GM12878 (cell line): Measurements from ENCODE around the gene VPS39. TPM values are rescaled to one million over a fixed set of nuclear protein-coding genes. Genes with fewer than 3 reads are reported as not detected.

Experiments
- ATAC-seq: fragments of 200-7000 bp; cut with Tn5 transposase; 3 replicates; pipeline ENCODE4 v1.9.1; 2020; ENCODE audit warnings: mild to moderate bottlenecking, moderate library complexity
- BruUV-seq: library from RNA; stranded (reverse); fragments of 400-500 nt; replicated peaks from 2 replicates; lab custom pipeline; 2021; lab: Mats Ljungman, UMichigan
- CTCF ChIA-PET: fragments of 300-600 bp; sonication (Branson Sonifier 250); formaldehyde crosslinking; extraction: SDS; loops from one replicate; lab custom pipeline; 2021; ENCODE audit warnings: inconsistent platforms; lab: Yijun Ruan, JAX
- POLR2A ChIA-PET: fragments of 350-600 bp; formaldehyde crosslinking; extraction: SDS; loops from one replicate; lab custom pipeline; 2021; ENCODE audit warnings: inconsistent platforms; lab: Charles Lee
- RAD21 ChIA-PET: fragments of 300-600 bp; sonication (Branson Sonifier 250); formaldehyde crosslinking; loops from one replicate; lab custom pipeline; 2023; ENCODE audit warnings: antibody characterized with exemption; ENCODE audit not compliant: unreplicated experiment; lab: Charles Lee
- SMC1A ChIA-PET: fragments of 300-600 bp; sonication (Branson Sonifier 250); formaldehyde crosslinking; loops from one replicate; lab custom pipeline; 2023; ENCODE audit not compliant: unreplicated experiment, uncharacterized antibody; lab: Charles Lee
- DNase-seq: peaks from one replicate; pipeline ENCODE4 v3.0.0-alpha.2; 2011; ENCODE audit warnings: low read depth, low spot score
- FAIRE-seq: peaks from 3 replicates; lab custom pipeline; 2011; peaks lifted over from hg19 to GRCh38; lab: Jason Lieb, UNC
- H2AFZ ChIP-seq: 2 replicates; pipeline ENCODE4 v1.6.0; 2011; ENCODE audit warnings: low read depth, low read length, control low read depth; ENCODE audit not compliant: control insufficient read depth
- H3K27ac ChIP-seq: 2 replicates; pipeline ENCODE4 v1.5.1; 2011; ENCODE audit warnings: control low read depth; ENCODE audit not compliant: control insufficient read depth, insufficient read depth
- H3K27me3 ChIP-seq, 2 experiments: replicated peaks in 1 of 2; 2 replicates each; pipeline versions ENCODE4 v1.6.0 to v1.6.1; 2011; ENCODE audit warnings: low read length in 1 of 2; ENCODE audit not compliant: control insufficient read depth in 2 of 2, insufficient read depth in 2 of 2
- H3K36me3 ChIP-seq, 2 experiments: 2 replicates each; pipeline ENCODE4 v1.5.1; 2011; ENCODE audit warnings: low read length in 1 of 2; ENCODE audit not compliant: control insufficient read depth in 2 of 2, insufficient read depth in 2 of 2
- H3K4me1 ChIP-seq: 2 replicates; pipeline ENCODE4 v1.6.1; 2011; ENCODE audit warnings: mild to moderate bottlenecking, low read length, moderate library complexity, mixed read lengths; ENCODE audit not compliant: control insufficient read depth, insufficient read depth
- H3K4me2 ChIP-seq: 2 replicates; pipeline ENCODE4 v1.6.0; 2011; ENCODE audit warnings: control low read depth; ENCODE audit not compliant: control insufficient read depth, insufficient read depth
- H3K4me3 ChIP-seq: fragments of 200-600 bp; sonication (generic); 2 replicates; pipeline ENCODE4 v1.5.1; 2016
- H3K79me2 ChIP-seq: 2 replicates; pipeline ENCODE4 v1.6.0; 2011; ENCODE audit warnings: low read length; ENCODE audit not compliant: control insufficient read depth, insufficient read depth
- H3K9ac ChIP-seq: 2 replicates; pipeline ENCODE4 v1.8.0; 2011; ENCODE audit warnings: low read length, control low read depth, mixed read lengths; ENCODE audit not compliant: control insufficient read depth, insufficient read depth
- H3K9me3 ChIP-seq: replicated peaks from 3 replicates; pipeline ENCODE4 v1.5.1; 2011; ENCODE audit warnings: mild to moderate bottlenecking, low read length; ENCODE audit not compliant: control insufficient read depth, insufficient read depth
- H4K20me1 ChIP-seq: 2 replicates; pipeline ENCODE4 v1.6.0; 2011; ENCODE audit not compliant: control insufficient read depth, insufficient read depth
- BACH1 ChIP-seq: fragments of 450-650 bp; IDR thresholded peaks from 2 replicates; pipeline ENCODE4 v1.6.1; 2017; ENCODE audit warnings: mild to moderate bottlenecking, borderline replicate concordance
- BHLHE40 ChIP-seq, 2 experiments: fragments of 450-650 bp in 1 of 2; IDR thresholded peaks; 2 replicates each; pipeline ENCODE4 v1.6.1; 2011 to 2017; ENCODE audit warnings: low read depth in 2 of 2, borderline replicate concordance in 1 of 2, improper control_type of control experiment in 1 of 2, low read length in 1 of 2, mild to moderate bottlenecking in 1 of 2
- BMI1 ChIP-seq: fragments of 450-650 bp; IDR thresholded peaks from 2 replicates; pipeline ENCODE4 v1.6.1; 2016; ENCODE audit warnings: mild to moderate bottlenecking, moderate library complexity, borderline replicate concordance
- KAT2A ChIP-seq: conservative IDR thresholded peaks from 2 replicates; pipeline ENCODE4 v1.6.1; 2011; ENCODE audit warnings: low read depth, low read length; ENCODE audit not compliant: control insufficient read depth
- KLF5 ChIP-seq: fragments of 450-650 bp; IDR thresholded peaks from 2 replicates; pipeline ENCODE4 v1.6.1; 2014; ENCODE audit warnings: mild to moderate bottlenecking; ENCODE audit not compliant: partially characterized antibody
- MEF2B ChIP-seq: fragments of 450-650 bp; IDR thresholded peaks from 2 replicates; pipeline ENCODE4 v1.6.1; 2018; ENCODE audit warnings: mild to moderate bottlenecking, moderate library complexity; ENCODE audit not compliant: partially characterized antibody, poor library complexity, severe bottlenecking
- NBN ChIP-seq: fragments of 450-650 bp; IDR thresholded peaks from 2 replicates; pipeline ENCODE4 v1.6.1; 2016
- POU2F2 ChIP-seq: IDR thresholded peaks from 3 replicates; pipeline ENCODE4 v1.6.1; 2011; ENCODE audit warnings: low read depth, mild to moderate bottlenecking, low read length, borderline replicate concordance
- RCOR1 ChIP-seq: conservative IDR thresholded peaks from 2 replicates; pipeline ENCODE4 v1.6.1; 2012; ENCODE audit warnings: low read depth, low read length, improper control_type of control experiment
- SIN3A ChIP-seq: IDR thresholded peaks from 2 replicates; pipeline ENCODE4 v1.6.1; 2012; ENCODE audit warnings: low read depth, low read length, improper control_type of control experiment
- SMAD5 ChIP-seq: IDR thresholded peaks from 2 replicates; pipeline ENCODE4 v1.6.1; 2016; ENCODE audit warnings: antibody characterized with exemption, low read depth
- SUPT20H ChIP-seq: IDR thresholded peaks from 2 replicates; pipeline ENCODE4 v1.6.1; 2011; ENCODE audit warnings: low read depth, mild to moderate bottlenecking, low read length, moderate library complexity, borderline replicate concordance; ENCODE audit not compliant: control insufficient read depth
- YY1 ChIP-seq: IDR thresholded peaks from 2 replicates; pipeline ENCODE4 v1.6.1; 2011; ENCODE audit warnings: low read depth, mild to moderate bottlenecking, low read length
- ZNF24 ChIP-seq: fragments of 450-650 bp; IDR thresholded peaks from 2 replicates; pipeline ENCODE4 v1.6.1; 2017; ENCODE audit warnings: antibody characterized with exemption, mild to moderate bottlenecking
- ZSCAN29 ChIP-seq: fragments of 450-650 bp; IDR thresholded peaks from 2 replicates; pipeline ENCODE4 v1.6.1; 2017; ENCODE audit warnings: mild to moderate bottlenecking, moderate library complexity
- WGBS: methylation state at CpG from one replicate; pipeline ENCODE4 v1.1.6; 2016; ENCODE audit warnings: low lambda C conversion rate; ENCODE audit not compliant: insufficient replicate concordance, insufficient coverage; ENCODE audit errors: missing lambda C conversion rate; 5-methylcytosine and 5-hydroxymethylcytosine counted together
- in situ Hi-C: fragments of 300-500 bp; cut with MboI; formaldehyde crosslinking; loops from 9 replicates; pipeline ENCODE4 v1.14.3; 2018; ENCODE audit warnings: mixed read lengths
- intact Hi-C: fragments of 100-400 bp; cut with micrococcal nuclease; formaldehyde crosslinking; loops from one replicate; pipeline ENCODE4 v1.14.2; 2022; ENCODE audit not compliant: unreplicated experiment
- polyA plus RNA-seq, 11 experiments: library from polyadenylated mRNA; depleted of rRNA in 4 of 11; unstranded in 6 of 11; stranded (reverse) in 5 of 11; fragments of >200 nt; fragmentation: Nextera tagmentation in 4 of 11; fragmentation: Illumina TruSeq in 1 of 11; extraction: Ambion mirVana in 4 of 11; extraction: Trizol in 1 of 11; gene quantifications; 1 replicate in 1 of 11; 2 replicates in 10 of 11; pipeline versions ENCODE4 v1.2.1 to v1.2.3, GENCODE V29; 2011 to 2016; ENCODE audit warnings: inconsistent platforms in 2 of 11, missing spikeins in 2 of 11, low read depth in 1 of 11
- total RNA-seq, 4 experiments: library from RNA; depleted of rRNA in 3 of 4; stranded (reverse); fragments of >200 nt in 3 of 4; fragmentation: Illumina TruSeq in 1 of 4; extraction: Trizol in 1 of 4; gene quantifications; 2 replicates each; pipeline versions ENCODE4 v1.2.1 to v1.2.3, GENCODE V29; 2013 to 2021
- TF ChIP-seq, protein P1 (sequence below): fragments of 450-650 bp; formaldehyde crosslinking; IDR thresholded peaks from 2 replicates; pipeline ENCODE4 v1.4.0; 2022; ENCODE audit warnings: mild to moderate bottlenecking, moderate library complexity
- TF ChIP-seq, protein P2 (sequence below): IDR thresholded peaks from 2 replicates; pipeline ENCODE4 v1.6.1; 2011; ENCODE audit warnings: borderline replicate concordance, low read depth, mild to moderate bottlenecking, moderate library complexity, low read length; ENCODE audit not compliant: insufficient read depth, poor library complexity, severe bottlenecking
- TF ChIP-seq, protein P3 (sequence below): IDR thresholded peaks from 2 replicates; pipeline ENCODE4 v1.6.1; 2011; ENCODE audit warnings: low read depth, mild to moderate bottlenecking, low read length, moderate library complexity, borderline replicate concordance; ENCODE audit errors: extremely low read depth
- TF ChIP-seq, protein P4 (sequence below): fragments of 450-650 bp; IDR thresholded peaks from 2 replicates; pipeline ENCODE4 v1.6.1; 2017; ENCODE audit warnings: mild to moderate bottlenecking

VPS39 gene
- total and polyA plus RNA-seq, 10 of the 15 experiments (the other 5 are each of a cell fraction or from before 2014, with no cell fraction given) = 4.9 to 50.0 (median 36.2) TPM

DNA sequence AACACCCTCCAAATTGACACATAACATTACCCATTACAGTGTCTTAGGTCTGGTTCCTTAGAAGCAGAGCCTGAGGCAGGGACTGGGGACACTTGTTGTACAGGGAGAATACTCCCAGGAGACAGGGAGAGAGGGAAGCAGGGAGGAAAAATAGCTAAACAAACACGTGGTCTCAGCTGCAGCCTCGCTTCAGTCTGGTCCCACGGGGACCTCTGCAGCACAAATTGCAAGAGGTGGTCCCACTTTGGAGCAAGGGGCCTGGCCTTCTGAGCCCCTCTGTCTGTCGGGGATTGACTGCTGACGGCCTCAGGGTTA is 88.7 kb downstream of the VPS39 start:
- H3K79me2 ChIP-seq = no peaks in the 10 kb centered on the region
- no peaks in the 10 kb centered on the region for H3K9me3 ChIP-seq
- H3K27ac ChIP-seq = no peak overlapping the region
- no peaks in the 10 kb centered on the region for H4K20me1 ChIP-seq
- H3K4me2 ChIP-seq = no peak overlapping the region
- ATAC-seq (no peak), FAIRE-seq (no peak), DNase-seq (no peak)
- WGBS = 2% methylated on average over 5 of the region's 5 CpGs
- BruUV-seq = no TSS peak
- CTCF ChIA-PET = interaction anchor here (1.0 to 3.7 kb wide), 2 partner anchors 17 to 19 kb away, joined by 3 to 13 read pairs; no protein-coding TSS in a partner anchor
- intact Hi-C loops (no loop called here), in situ Hi-C loops (no loop called here)
- no peak overlapping the region for H2AFZ ChIP-seq
- POLR2A ChIA-PET = no interaction called here
- H3K4me1 ChIP-seq = no peaks in the 10 kb centered on the region
- SMC1A ChIA-PET = interaction anchor here (1.6 kb wide), 1 partner anchor 33 kb away, joined by 3 read pairs; no protein-coding TSS in a partner anchor
- no peak overlapping the region for H3K4me3 ChIP-seq
- no peaks in the 10 kb centered on the region for H3K36me3 ChIP-seq
- H3K27me3 ChIP-seq = no peaks in the 10 kb centered on the region; a peak in 1 of 4 replicates
- RAD21 ChIA-PET = interaction anchor here (0.6 kb wide), 1 partner anchor 1365 kb away, joined by 4 read pairs; no protein-coding TSS in a partner anchor
- no peak overlapping the region for H3K9ac ChIP-seq
- TF ChIP-seq, protein P1, sequence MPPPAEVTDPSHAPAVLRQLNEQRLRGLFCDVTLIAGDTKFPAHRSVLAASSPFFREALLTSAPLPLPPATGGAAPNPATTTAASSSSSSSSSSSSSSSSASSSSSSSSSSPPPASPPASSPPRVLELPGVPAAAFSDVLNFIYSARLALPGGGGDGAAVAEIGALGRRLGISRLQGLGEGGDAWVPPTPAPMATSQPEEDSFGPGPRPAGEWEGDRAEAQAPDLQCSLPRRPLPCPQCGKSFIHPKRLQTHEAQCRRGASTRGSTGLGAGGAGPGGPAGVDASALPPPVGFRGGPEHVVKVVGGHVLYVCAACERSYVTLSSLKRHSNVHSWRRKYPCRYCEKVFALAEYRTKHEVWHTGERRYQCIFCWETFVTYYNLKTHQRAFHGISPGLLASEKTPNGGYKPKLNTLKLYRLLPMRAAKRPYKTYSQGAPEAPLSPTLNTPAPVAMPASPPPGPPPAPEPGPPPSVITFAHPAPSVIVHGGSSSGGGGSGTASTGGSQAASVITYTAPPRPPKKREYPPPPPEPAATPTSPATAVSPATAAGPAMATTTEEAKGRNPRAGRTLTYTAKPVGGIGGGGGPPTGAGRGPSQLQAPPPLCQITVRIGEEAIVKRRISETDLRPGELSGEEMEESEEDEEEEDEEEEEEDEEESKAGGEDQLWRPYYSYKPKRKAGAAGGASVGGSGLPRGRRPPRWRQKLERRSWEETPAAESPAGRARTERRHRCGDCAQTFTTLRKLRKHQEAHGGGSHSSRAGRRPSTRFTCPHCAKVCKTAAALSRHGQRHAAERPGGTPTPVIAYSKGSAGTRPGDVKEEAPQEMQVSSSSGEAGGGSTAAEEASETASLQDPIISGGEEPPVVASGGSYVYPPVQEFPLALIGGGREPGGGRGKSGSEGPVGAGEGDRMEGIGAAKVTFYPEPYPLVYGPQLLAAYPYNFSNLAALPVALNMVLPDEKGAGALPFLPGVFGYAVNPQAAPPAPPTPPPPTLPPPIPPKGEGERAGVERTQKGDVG (CRISPR knock-in tag) = no peak
- TF ChIP-seq KLF5 (no peak), NBN (no peak), SIN3A (no peak), KAT2A (no peak), BHLHE40 (IDR thresholded peaks at IDR 0.05; ENCODE audit: borderline replicate concordance in 1 of 2, low read depth in 2 of 2, low read length in 1 of 2) (no peak), YY1 (no peak), SMAD5 (no peak), MEF2B (no peak), POU2F2 (no peak), BACH1 (no peak), BMI1 (no peak), SUPT20H (no peak), ZNF24 (no peak), RCOR1 (no peak), ZSCAN29 (no peak)
- TF ChIP-seq, protein P2, sequence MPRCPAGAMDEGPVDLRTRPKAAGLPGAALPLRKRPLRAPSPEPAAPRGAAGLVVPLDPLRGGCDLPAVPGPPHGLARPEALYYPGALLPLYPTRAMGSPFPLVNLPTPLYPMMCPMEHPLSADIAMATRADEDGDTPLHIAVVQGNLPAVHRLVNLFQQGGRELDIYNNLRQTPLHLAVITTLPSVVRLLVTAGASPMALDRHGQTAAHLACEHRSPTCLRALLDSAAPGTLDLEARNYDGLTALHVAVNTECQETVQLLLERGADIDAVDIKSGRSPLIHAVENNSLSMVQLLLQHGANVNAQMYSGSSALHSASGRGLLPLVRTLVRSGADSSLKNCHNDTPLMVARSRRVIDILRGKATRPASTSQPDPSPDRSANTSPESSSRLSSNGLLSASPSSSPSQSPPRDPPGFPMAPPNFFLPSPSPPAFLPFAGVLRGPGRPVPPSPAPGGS = no peak
- TF ChIP-seq, protein P3, sequence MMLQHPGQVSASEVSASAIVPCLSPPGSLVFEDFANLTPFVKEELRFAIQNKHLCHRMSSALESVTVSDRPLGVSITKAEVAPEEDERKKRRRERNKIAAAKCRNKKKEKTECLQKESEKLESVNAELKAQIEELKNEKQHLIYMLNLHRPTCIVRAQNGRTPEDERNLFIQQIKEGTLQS = no peak
- TF ChIP-seq, protein P4, sequence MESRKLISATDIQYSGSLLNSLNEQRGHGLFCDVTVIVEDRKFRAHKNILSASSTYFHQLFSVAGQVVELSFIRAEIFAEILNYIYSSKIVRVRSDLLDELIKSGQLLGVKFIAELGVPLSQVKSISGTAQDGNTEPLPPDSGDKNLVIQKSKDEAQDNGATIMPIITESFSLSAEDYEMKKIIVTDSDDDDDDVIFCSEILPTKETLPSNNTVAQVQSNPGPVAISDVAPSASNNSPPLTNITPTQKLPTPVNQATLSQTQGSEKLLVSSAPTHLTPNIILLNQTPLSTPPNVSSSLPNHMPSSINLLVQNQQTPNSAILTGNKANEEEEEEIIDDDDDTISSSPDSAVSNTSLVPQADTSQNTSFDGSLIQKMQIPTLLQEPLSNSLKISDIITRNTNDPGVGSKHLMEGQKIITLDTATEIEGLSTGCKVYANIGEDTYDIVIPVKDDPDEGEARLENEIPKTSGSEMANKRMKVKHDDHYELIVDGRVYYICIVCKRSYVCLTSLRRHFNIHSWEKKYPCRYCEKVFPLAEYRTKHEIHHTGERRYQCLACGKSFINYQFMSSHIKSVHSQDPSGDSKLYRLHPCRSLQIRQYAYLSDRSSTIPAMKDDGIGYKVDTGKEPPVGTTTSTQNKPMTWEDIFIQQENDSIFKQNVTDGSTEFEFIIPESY = no peak
